ENCODE measurements around the gene NEUROD6.

- no peak for TF ChIP-seq CTCF (IDR thresholded peaks at IDR 0.05)
- TF ChIP-seq POLR2AphosphoS5 (IDR thresholded peaks at IDR 0.05): no peak
- TF ChIP-seq POLR2A (IDR thresholded peaks at IDR 0.05; ENCODE audit: low read depth): no peak
Observed at GRCh38 chr7:31309407-31309806, 31.1 kb downstream of the NEUROD6 start.
